Hepatic stellate cell (primary cell): ENCODE data around the gene DTNBP1.
"Not testable (repeated sequence)": the region's sequence is repeated elsewhere in the genome, so short reads cannot be mapped to it uniquely, and the experiment has no call there.

Experiments
- DNase-seq: peaks from one replicate; pipeline ENCODE4 v3.0.0; 2011; ENCODE audit warnings: low spot score

Gene DTNBP1

DNA sequence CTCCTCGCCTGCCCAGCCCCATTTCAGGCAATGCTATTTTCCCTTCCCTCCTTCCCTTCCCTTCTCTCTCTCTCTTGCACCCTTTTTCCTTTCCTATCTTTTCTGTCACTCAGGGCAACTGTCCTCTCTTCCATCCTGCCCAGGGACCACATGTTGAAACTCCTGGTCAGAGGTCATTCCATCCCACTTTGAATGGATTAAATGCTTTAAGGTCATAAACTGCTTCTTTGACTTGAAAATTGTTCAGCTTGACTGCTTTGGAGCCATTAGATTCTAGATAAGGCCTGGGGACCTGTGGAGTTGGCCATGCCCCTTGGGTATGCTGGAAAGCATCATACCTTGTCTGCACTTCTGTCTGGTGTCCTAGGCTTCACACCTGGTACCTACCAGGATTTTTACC, 106.1 kb downstream of the DTNBP1 start:
- no peak for DNase-seq

DNA sequence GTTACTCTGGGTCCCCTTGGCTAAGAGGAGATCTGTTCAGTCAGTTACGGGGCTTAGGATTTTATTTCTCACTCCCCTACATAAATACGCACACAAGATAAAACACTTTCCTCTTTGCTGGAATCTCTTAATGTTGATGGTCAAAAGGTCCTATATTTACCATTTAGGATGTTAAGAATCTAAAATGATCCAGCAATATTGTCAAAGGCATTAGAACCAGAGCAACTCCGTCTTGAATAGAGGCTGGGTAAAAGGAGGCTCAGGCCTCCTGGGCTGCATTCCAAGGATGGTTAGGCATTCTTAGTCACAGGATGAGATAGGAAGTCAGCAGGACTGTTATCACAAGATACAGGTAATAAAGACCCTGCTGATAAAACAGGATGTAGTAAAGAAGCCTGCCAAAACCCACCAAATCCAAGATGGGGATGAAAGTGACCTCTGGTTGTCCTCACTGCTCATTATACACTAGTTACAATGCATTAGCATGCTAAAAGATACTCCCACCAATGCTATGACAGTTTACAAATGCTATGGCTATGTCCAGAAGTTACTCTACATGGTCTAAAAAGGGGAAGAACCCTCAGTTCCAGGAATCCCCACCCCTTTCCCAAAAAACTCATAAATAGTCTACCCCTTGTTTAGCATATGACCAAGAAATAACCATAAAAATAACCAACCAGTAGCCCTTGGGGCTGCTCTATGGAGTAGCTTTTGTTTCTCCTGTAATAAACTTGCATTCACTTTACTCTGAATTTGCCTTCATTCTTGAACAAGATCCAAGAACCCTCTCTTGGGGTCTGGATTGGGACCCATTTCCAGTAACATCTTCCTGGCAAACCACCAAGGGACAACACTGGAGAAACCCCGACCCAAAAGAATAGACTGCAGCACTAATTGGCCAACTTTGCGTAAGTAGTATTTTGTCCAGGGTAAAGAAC, 107.5 kb downstream of the DTNBP1 start:
- DNase-seq, result no peak

GRCh38 chr6:15554728-15555100, 108.1 kb downstream of the DTNBP1 start:
- DNase-seq, result no peak

- DNase-seq, result no peak
Observed at GRCh38 chr6:15553736-15554294, 109.0 kb downstream of the DTNBP1 start.

DNA sequence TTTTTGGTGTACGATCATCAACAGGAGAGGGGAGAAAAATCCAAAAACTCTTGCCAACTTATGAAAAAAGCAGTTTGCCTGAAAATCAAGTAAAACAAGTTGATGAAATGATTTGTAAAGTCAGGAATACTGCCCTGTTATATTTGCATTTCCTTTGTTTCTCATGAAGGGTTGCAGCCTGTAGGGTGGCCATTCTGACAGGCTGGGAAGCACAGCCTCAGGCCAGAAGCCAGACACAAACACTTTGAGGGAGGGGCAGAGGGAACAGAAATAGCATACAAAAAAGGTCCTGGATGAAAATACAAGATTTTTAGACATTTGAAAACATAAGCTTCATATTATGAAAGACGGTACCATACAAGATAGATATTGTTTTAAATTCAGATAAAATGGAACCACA, 109.8 kb downstream of the DTNBP1 start:
- DNase-seq, result no peak

DNA sequence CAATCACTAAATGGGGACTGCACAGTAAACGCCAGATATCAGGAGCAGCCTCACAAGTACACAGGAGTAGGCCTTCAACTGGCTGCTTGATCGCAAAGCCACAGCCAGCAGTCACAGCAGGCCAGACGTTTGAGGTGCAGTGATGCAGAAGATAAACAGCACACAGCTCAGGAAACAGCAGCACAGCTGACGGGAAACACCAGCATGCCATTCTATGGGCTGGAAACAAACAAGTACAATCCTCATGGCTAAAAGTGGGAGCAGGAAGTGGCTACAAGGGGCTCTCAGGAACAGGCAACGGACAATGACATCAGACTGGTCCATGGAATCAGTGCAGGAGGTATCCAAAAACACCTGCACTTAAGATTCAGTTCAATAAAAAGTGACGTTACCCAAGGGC, 111.0 kb downstream of the DTNBP1 start:
- DNase-seq, result no peak

- DNase-seq, result no peak
Observed at GRCh38 chr6:15551262-15551661, 111.6 kb downstream of the DTNBP1 start.

GRCh38 chr6:15550546-15551123, 112.2 kb downstream of the DTNBP1 start:
- DNase-seq, result no peak

GRCh38 chr6:15549371-15549770, 113.5 kb downstream of the DTNBP1 start:
- DNase-seq, result no peak

- DNase-seq, result no peak
Observed at GRCh38 chr6:15547400-15547799, 115.4 kb downstream of the DTNBP1 start.

DNA sequence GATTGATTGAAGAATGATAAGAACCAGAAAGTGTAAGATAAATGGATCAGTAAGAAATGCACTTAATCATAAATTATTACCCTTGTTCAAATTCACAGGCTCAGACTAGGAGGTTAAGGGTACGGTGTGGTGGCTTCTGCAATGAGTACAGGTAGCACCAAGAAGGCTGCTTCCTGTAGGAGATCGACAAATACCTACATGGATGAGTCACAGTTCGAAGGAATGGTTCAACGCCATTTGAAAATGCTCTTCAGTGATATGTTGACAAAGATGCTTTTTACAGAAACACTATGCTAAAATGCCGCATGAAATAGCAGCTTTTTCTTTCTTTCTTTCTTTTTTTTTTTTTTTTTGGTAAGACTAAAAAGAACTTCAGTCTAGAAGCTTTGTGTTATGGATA, 116.2 kb downstream of the DTNBP1 start:
- no peak for DNase-seq

DNA sequence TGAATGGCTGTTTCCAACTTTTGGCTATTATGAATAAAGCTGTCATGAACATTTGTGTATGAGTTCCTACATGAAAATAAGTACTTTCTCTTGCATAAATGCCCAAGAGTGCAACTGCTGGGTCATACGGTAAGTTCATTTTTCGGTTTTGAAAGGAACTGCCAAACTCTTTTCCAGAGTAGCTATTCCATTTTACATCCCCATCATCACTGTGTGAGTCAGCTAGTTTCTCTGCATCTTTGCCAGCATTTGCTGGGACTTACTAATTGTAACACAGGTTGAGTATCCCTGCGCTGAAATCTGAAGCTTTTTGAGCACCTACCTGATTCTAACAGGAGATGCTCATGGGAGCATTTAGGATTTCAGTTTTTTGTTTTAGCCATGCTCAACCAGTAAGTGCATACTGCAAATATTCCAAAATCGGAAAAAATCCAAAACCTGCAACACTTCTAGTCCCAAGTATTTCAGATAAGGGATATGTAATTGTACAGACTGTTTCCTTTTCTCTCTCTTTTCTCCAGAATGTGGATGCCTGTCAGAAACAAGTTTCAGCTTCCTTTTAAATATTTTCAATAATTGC, 118.4 kb downstream of the DTNBP1 start:
- DNase-seq, result no peak

DNA sequence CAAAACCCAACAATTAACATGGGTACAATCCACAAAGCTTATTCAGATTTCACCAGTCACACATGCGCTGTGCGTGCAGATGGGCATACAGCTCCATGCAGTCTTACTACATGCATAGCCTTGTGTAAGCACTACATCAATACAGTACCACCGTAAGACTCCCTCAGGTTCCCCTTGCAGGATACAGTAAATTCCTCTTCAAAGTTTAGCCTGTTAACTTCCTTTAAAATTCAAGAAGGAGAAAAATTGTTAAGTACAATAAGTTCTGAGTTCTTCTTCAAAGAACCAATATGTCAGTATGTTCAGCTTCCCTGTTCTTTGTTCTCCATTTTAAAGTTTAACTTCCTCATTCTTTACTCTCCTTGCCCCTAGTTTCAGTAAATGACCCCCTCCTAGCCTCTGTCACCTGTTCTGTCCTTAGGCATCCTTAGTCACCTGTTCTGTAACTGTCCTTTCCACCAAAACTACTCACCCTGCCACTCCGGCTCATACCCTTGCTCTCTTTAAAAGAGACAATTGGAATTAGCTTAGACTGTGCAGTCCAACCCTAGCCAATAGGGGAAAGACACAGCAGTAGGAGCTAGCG, 119.4 kb downstream of the DTNBP1 start:
- DNase-seq, result not testable (repeated sequence)

GRCh38 chr6:15539722-15540270, 123.0 kb downstream of the DTNBP1 start:
- no peak for DNase-seq

GRCh38 chr6:15538766-15539495, 123.9 kb downstream of the DTNBP1 start:
- DNase-seq, result no peak

DNA sequence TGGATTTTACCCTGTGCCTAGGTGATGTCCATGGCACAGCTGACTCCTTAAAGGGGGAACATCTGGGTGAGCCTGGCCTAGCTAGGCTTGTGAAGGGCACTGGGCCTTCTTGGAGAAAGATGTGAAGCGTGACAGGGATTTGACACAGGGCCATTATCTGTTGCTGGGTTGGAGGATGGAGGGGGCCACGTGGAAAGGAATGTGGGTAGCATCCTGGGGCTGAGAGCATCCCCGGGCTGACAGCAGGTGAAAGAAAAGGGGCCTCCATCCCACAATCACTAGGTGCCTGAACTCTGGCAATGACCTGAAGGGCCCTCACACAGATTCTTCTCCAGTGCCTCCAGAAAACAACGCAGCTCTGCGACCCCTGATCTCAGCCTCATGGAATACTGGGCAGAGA, 124.7 kb downstream of the DTNBP1 start:
- DNase-seq, result no peak

- no peak for DNase-seq
Observed at GRCh38 chr6:15536198-15536955, 126.5 kb downstream of the DTNBP1 start.

DNA sequence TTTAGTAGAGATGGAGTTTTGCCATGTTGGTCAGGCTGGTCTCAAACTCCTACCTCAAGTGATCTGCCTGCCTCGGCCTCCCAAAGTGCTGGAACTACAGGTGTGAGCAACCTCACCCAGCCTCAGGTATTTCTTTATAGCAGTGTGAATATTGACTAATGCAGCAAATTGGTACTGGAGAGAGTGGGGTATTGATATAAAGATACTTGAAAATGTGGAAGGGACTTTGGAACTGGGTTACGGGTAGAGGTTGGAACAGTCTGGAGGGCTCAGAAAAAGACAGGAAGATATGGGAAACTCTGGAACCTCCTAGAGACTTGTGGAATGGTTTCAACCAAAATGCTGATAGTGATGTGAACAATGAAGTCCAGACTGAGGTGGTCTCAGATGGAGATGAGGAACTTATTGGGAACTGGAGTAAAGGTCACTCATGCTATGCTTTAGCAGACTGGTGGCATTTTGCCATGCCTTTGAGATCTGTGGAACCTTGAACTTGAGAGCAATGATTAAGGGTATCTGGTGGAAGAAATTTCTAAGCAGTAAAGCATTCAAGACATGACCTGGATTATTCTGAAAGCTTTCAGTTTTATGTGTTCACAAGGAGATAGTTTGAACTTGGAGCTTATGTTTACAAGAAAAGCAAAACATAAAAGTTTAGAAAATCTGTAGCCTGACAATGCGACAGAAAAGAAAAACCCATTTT, 127.2 kb downstream of the DTNBP1 start:
- DNase-seq, result no peak

DNA sequence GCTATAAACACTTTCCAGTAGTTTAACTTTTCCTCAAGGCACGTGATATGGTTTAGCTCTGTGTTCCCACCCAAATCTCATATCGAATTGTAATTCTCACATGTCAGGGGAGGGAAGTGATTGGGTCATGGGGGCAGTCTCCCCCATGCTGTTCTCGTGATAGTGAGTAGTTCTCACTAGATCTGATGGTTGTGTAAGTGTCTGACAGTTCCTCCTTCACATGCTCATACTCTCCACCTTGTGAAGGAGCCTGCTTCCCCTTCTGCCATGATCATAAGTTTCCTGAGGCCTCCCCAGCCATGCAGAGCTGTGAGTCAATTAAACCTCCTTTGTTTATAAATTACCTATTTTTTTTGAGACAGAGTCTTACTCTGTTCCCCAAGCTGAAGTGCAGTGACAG, 127.9 kb downstream of the DTNBP1 start:
- DNase-seq, result no peak

- no peak for DNase-seq
Observed at GRCh38 chr6:15533379-15534026, 129.3 kb downstream of the DTNBP1 start.
